ENCODE measurements around the gene ALKBH2. TPM values are rescaled to one million over a fixed set of nuclear protein-coding genes. Genes with fewer than 3 reads are reported as not detected.

ALKBH2 gene
- total and polyA plus RNA-seq, 2 donors = 15.5 to 25.9 TPM

DNA sequence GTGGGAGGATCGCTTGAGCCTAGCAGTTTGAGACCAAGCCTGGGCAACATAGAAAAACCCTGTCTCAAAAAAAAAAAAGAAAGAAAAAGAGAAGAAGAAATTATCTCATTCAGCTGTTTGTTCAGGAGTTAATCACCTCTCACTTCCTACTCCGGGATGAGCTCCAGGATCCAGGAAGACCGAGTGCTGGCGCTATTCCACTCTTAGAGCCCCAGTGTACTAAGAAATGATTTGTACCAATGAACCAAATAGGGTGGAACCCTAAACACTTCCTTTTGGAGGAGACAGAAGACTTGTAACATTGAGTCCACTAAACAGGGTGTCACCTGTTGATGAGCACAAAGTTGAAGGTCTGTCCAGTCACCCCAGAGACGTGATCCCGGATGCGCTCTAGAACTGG lies 3.6 kb downstream of the ALKBH2 start:
- Histone ChIP-seq H3K4me3 (ENCODE audit: low read length in 2 of 2) (no peak overlapping the region), H3K27ac (ENCODE audit: low read depth in 1 of 2, low read length in 1 of 2) (no peak overlapping the region), H3K36me3 (ENCODE audit: control insufficient read depth in 2 of 2, insufficient read depth in 2 of 2, low read length in 1 of 2) (peaks cover 21 to 32% of the 10 kb centered on the region in 2 donors), H3K4me1 (ENCODE audit: control insufficient read depth in 2 of 2, insufficient read depth in 2 of 2, low read length in 2 of 2) (peaks cover 10 to 21% of the 10 kb centered on the region in 2 donors), H3K9me3 (ENCODE audit: control insufficient read depth in 2 of 2, insufficient read depth in 1 of 2, low read length in 1 of 2) (peaks cover 0 to 3% of the 10 kb centered on the region in 2 donors), H3K27me3 (ENCODE audit: control insufficient read depth in 2 of 2, insufficient read depth in 1 of 2, low read length in 1 of 2) (no peaks in the 10 kb centered on the region)
- no peak for DNase-seq (ENCODE audit: low read depth in 6 of 9, low spot score in 9 of 9)
- WGBS = 97% methylated on average over 7 of the region's 7 CpGs

- Histone ChIP-seq H3K36me3 (ENCODE audit: control insufficient read depth in 2 of 2, insufficient read depth in 2 of 2, low read length in 1 of 2) (peaks cover 22 to 32% of the 10 kb centered on the region in 2 donors), H3K9me3 (ENCODE audit: control insufficient read depth in 2 of 2, insufficient read depth in 1 of 2, low read length in 1 of 2) (peaks cover 0 to 3% of the 10 kb centered on the region in 2 donors), H3K27me3 (ENCODE audit: control insufficient read depth in 2 of 2, insufficient read depth in 1 of 2, low read length in 1 of 2) (no peaks in the 10 kb centered on the region), H3K4me3 (ENCODE audit: low read length in 2 of 2) (no peak overlapping the region), H3K27ac (ENCODE audit: low read depth in 1 of 2, low read length in 1 of 2) (no peak overlapping the region), H3K4me1 (ENCODE audit: control insufficient read depth in 2 of 2, insufficient read depth in 2 of 2, low read length in 2 of 2) (peaks cover 10 to 20% of the 10 kb centered on the region in 2 donors)
- WGBS = 96% methylated on average over 6 of the region's 6 CpGs
- no peak for DNase-seq (ENCODE audit: low read depth in 6 of 9, low spot score in 9 of 9)
Observed at GRCh38 chr12:109088818-109089217, 4.5 kb downstream of the ALKBH2 start.

GRCh38 chr12:109087250-109087649 lies 6.0 kb downstream of the ALKBH2 start:
- Histone ChIP-seq H3K27me3 (ENCODE audit: control insufficient read depth in 2 of 2, insufficient read depth in 1 of 2, low read length in 1 of 2) (no peaks in the 10 kb centered on the region), H3K4me3 (ENCODE audit: low read length in 2 of 2) (no peak overlapping the region), H3K9me3 (ENCODE audit: control insufficient read depth in 2 of 2, insufficient read depth in 1 of 2, low read length in 1 of 2) (no peaks in the 10 kb centered on the region), H3K4me1 (ENCODE audit: control insufficient read depth in 2 of 2, insufficient read depth in 2 of 2, low read length in 2 of 2) (peaks cover 3 to 4% of the 10 kb centered on the region in 2 donors), H3K27ac (ENCODE audit: low read depth in 1 of 2, low read length in 1 of 2) (no peak overlapping the region), H3K36me3 (ENCODE audit: control insufficient read depth in 2 of 2, insufficient read depth in 2 of 2, low read length in 1 of 2) (peaks cover 33 to 42% of the 10 kb centered on the region in 2 donors)
- no peak for DNase-seq (ENCODE audit: low read depth in 6 of 9, low spot score in 9 of 9)
- WGBS = 93% methylated on average over 5 of the region's 5 CpGs

DNA sequence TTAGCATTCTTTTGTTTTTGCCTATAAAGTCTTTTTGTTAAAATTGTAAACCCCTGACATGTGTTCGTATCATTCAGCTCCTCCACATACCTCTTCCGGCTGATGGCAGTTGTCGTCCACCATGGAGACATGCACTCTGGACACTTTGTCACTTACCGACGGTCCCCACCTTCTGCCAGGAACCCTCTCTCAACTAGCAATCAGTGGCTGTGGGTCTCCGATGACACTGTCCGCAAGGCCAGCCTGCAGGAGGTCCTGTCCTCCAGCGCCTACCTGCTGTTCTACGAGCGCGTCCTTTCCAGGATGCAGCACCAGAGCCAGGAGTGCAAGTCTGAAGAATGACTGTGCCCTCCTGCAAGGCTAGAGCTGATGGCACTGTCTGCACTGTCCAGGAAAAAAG lies 7.7 kb downstream of the ALKBH2 start:
- Histone ChIP-seq H3K27ac (ENCODE audit: low read depth in 1 of 2, low read length in 1 of 2) (no peak overlapping the region), H3K4me1 (ENCODE audit: control insufficient read depth in 2 of 2, insufficient read depth in 2 of 2, low read length in 2 of 2) (no peaks in the 10 kb centered on the region), H3K27me3 (ENCODE audit: control insufficient read depth in 2 of 2, insufficient read depth in 1 of 2, low read length in 1 of 2) (no peaks in the 10 kb centered on the region), H3K4me3 (ENCODE audit: low read length in 2 of 2) (no peak overlapping the region), H3K9me3 (ENCODE audit: control insufficient read depth in 2 of 2, insufficient read depth in 1 of 2, low read length in 1 of 2) (no peaks in the 10 kb centered on the region), H3K36me3 (ENCODE audit: control insufficient read depth in 2 of 2, insufficient read depth in 2 of 2, low read length in 1 of 2) (peaks cover 41 to 50% of the 10 kb centered on the region in 2 donors)
- DNase-seq (ENCODE audit: low read depth in 6 of 9, low spot score in 9 of 9) = no peak
- 99% methylated on average over 11 of the region's 11 CpGs for WGBS

- Histone ChIP-seq H3K4me3 (ENCODE audit: low read length in 2 of 2) (no peak overlapping the region), H3K9me3 (ENCODE audit: control insufficient read depth in 2 of 2, insufficient read depth in 1 of 2, low read length in 1 of 2) (no peaks in the 10 kb centered on the region), H3K27ac (ENCODE audit: low read depth in 1 of 2, low read length in 1 of 2) (no peak overlapping the region), H3K27me3 (ENCODE audit: control insufficient read depth in 2 of 2, insufficient read depth in 1 of 2, low read length in 1 of 2) (no peaks in the 10 kb centered on the region), H3K36me3 (ENCODE audit: control insufficient read depth in 2 of 2, insufficient read depth in 2 of 2, low read length in 1 of 2) (peaks cover 38 to 48% of the 10 kb centered on the region in 2 donors), H3K4me1 (ENCODE audit: control insufficient read depth in 2 of 2, insufficient read depth in 2 of 2, low read length in 2 of 2) (no peaks in the 10 kb centered on the region)
- WGBS = over 99% methylated on average over 2 of the region's 2 CpGs
- DNase-seq (ENCODE audit: low read depth in 6 of 9, low spot score in 9 of 9) = no peak
Observed at GRCh38 chr12:109084425-109084824, 8.8 kb downstream of the ALKBH2 start.

DNA sequence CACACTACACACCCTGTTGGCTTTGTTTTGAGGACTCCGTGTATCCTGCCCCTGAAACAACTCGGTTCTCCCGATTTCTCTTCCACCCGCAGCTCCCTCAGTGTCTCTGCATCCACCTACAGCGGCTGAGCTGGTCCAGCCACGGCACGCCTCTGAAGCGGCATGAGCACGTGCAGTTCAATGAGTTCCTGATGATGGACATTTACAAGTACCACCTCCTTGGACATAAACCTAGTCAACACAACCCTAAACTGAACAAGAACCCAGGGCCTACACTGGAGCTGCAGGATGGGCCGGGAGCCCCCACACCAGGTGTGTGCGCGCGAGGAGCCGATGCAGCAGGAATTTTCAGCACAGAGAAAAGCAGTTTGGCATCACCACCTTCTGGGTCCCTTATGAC lies 10.5 kb downstream of the ALKBH2 start:
- Histone ChIP-seq H3K36me3 (ENCODE audit: control insufficient read depth in 2 of 2, insufficient read depth in 2 of 2, low read length in 1 of 2) (peaks cover 34 to 38% of the 10 kb centered on the region in 2 donors), H3K4me1 (ENCODE audit: control insufficient read depth in 2 of 2, insufficient read depth in 2 of 2, low read length in 2 of 2) (no peaks in the 10 kb centered on the region), H3K4me3 (ENCODE audit: low read length in 2 of 2) (no peak overlapping the region), H3K27me3 (ENCODE audit: control insufficient read depth in 2 of 2, insufficient read depth in 1 of 2, low read length in 1 of 2) (no peaks in the 10 kb centered on the region), H3K9me3 (ENCODE audit: control insufficient read depth in 2 of 2, insufficient read depth in 1 of 2, low read length in 1 of 2) (no peaks in the 10 kb centered on the region), H3K27ac (ENCODE audit: low read depth in 1 of 2, low read length in 1 of 2) (no peak overlapping the region)
- no peak for DNase-seq (ENCODE audit: low read depth in 6 of 9, low spot score in 9 of 9)
- 98% methylated on average over 14 of the region's 14 CpGs for WGBS

DNA sequence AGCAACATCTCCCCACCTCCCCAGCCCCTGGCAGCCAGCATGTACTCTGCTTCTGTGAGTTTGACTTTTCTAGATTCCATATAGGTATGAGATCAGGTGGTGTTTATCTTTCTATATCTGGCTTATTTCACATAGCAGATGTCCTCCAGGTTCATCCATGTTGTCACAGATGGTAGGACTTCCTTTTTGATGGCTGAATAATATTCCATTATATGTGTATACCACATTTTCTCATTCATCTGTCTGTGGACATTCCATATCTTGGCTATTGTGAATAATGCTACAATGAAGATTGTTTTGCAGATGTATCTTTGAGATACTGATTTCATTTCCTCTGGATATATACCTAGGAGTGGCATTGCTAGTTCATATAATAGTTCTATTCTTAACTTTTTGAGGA lies 18.4 kb downstream of the ALKBH2 start:
- Histone ChIP-seq H3K36me3 (ENCODE audit: control insufficient read depth in 2 of 2, insufficient read depth in 2 of 2, low read length in 1 of 2) (peaks cover 13 to 16% of the 10 kb centered on the region in 2 donors), H3K4me3 (ENCODE audit: low read length in 2 of 2) (no peak overlapping the region), H3K27ac (ENCODE audit: low read depth in 1 of 2, low read length in 1 of 2) (no peak overlapping the region), H3K9me3 (ENCODE audit: control insufficient read depth in 2 of 2, insufficient read depth in 1 of 2, low read length in 1 of 2) (no peaks in the 10 kb centered on the region), H3K27me3 (ENCODE audit: control insufficient read depth in 2 of 2, insufficient read depth in 1 of 2, low read length in 1 of 2) (no peaks in the 10 kb centered on the region), H3K4me1 (ENCODE audit: control insufficient read depth in 2 of 2, insufficient read depth in 2 of 2, low read length in 2 of 2) (no peaks in the 10 kb centered on the region)
- no peak for DNase-seq (ENCODE audit: low read depth in 6 of 9, low spot score in 9 of 9)

- 98% methylated on average over 17 of the region's 17 CpGs for WGBS
- Histone ChIP-seq H3K4me3 (ENCODE audit: low read length in 2 of 2) (no peak overlapping the region), H3K36me3 (ENCODE audit: control insufficient read depth in 2 of 2, insufficient read depth in 2 of 2, low read length in 1 of 2) (peaks cover 18 to 32% of the 10 kb centered on the region in 2 donors), H3K9me3 (ENCODE audit: control insufficient read depth in 2 of 2, insufficient read depth in 1 of 2, low read length in 1 of 2) (no peaks in the 10 kb centered on the region), H3K27me3 (ENCODE audit: control insufficient read depth in 2 of 2, insufficient read depth in 1 of 2, low read length in 1 of 2) (no peaks in the 10 kb centered on the region), H3K4me1 (ENCODE audit: control insufficient read depth in 2 of 2, insufficient read depth in 2 of 2, low read length in 2 of 2) (no peaks in the 10 kb centered on the region), H3K27ac (ENCODE audit: low read depth in 1 of 2, low read length in 1 of 2) (no peak overlapping the region)
- no peak for DNase-seq (ENCODE audit: low read depth in 6 of 9, low spot score in 9 of 9)
Observed at GRCh38 chr12:109069307-109070271, 23.7 kb downstream of the ALKBH2 start.

- no peak overlapping the region for H3K4me3 ChIP-seq (ENCODE audit: low read length in 2 of 2)
- peaks cover 8 to 25% of the 10 kb centered on the region in 2 donors for H3K36me3 ChIP-seq (ENCODE audit: control insufficient read depth in 2 of 2, insufficient read depth in 2 of 2, low read length in 1 of 2)
- no peak for DNase-seq (ENCODE audit: low read depth in 6 of 9, low spot score in 9 of 9)
- no peaks in the 10 kb centered on the region for H3K4me1 ChIP-seq (ENCODE audit: control insufficient read depth in 2 of 2, insufficient read depth in 2 of 2, low read length in 2 of 2)
- no peak overlapping the region for H3K27ac ChIP-seq (ENCODE audit: low read depth in 1 of 2, low read length in 1 of 2)
- WGBS = 88% methylated on average over 1 of the region's 1 CpG
- H3K9me3 ChIP-seq (ENCODE audit: control insufficient read depth in 2 of 2, insufficient read depth in 1 of 2, low read length in 1 of 2) = no peaks in the 10 kb centered on the region
- no peaks in the 10 kb centered on the region for H3K27me3 ChIP-seq (ENCODE audit: control insufficient read depth in 2 of 2, insufficient read depth in 1 of 2, low read length in 1 of 2)
Observed at GRCh38 chr12:109065853-109066193, 27.4 kb downstream of the ALKBH2 start.

Measured in thymus (tissue), 11 donors.